HG03039 (cell line): Measurements from ENCODE around the gene ADAMTS3.
"Not testable (repeated sequence)": the region's sequence is repeated elsewhere in the genome, so short reads cannot be mapped to it uniquely, and the experiment has no call there.

Experiments used
- ATAC-seq: cut with Tn5 transposase; IDR thresholded peaks from one replicate; pipeline ENCODE4 v1.9.1; 2021; ENCODE audit warnings: mild to moderate bottlenecking, moderate library complexity; ENCODE audit not compliant: unreplicated experiment

Gene ADAMTS3

GRCh38 chr4:72553540-72554337 lies 15.3 kb downstream of the ADAMTS3 start:
- ATAC-seq, result no peak

DNA sequence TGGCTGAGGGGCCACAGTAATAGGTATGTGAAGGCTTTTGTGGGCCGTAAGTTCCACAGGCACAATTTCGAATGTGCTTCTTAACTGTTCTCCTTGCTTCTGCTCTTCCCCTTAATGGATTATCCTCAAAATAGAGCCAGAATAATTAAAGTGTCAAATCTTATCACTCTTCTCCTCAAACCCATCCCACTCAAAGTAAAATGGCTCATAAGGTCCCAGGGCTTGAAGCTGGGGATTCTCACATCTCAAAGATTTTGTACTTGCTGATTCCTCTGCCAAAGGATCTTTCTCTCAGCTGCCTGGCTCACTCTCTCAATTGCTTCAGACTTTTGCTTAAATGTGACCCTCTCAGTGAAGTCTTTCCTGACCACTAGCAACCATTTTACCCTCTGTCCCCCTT lies 16.6 kb downstream of the ADAMTS3 start:
- ATAC-seq, result no peak

GRCh38 chr4:72546456-72546855 lies 22.6 kb downstream of the ADAMTS3 start:
- no peak for ATAC-seq

DNA sequence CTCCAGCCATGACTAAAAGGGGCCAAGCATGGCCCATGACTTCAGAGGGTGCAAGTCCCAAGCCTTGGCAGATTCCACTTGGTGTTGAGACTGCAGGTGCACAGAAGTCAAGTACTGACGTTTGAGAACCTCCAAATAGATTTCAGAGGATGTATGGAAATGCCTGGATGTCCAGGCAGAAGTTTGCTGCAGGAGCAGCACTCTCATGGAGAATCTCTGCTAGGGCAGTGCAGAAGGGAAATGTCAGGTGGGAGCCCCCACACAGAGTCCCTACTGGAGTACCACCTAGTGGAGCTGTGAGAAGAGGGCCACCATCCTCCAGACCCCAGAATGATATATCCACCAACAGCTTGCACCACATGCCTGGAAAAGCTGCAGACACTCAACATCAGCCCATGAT lies 28.3 kb downstream of the ADAMTS3 start:
- ATAC-seq, result not testable (repeated sequence)

DNA sequence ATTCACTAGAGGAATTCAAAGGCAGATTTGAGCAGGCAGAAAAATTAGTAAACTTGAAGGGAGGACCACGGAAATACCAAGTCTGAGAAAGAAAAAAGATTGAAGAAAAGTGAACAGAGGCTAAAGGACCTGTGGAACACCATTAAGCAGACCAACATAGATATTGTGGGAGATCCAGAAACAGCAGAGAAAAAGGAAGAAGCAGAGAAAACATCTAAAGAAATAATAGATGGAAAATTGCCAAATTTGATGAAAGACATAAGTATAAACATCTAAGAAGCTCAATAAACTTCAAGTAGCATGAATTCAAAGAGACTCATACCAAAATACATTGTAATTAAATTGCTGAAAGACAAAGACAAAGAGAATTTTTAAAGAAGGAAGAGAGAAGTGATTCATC lies 31.0 kb downstream of the ADAMTS3 start:
- no peak for ATAC-seq

- no peak for ATAC-seq
Measured at GRCh38 chr4:72536443-72536842, 32.6 kb downstream of the ADAMTS3 start.

- ATAC-seq, result no peak
Measured at GRCh38 chr4:72531768-72532290, 37.2 kb downstream of the ADAMTS3 start.

GRCh38 chr4:72531322-72531721 lies 37.7 kb downstream of the ADAMTS3 start:
- no peak for ATAC-seq

- ATAC-seq, result no peak
Measured at GRCh38 chr4:72529148-72529822, 39.7 kb downstream of the ADAMTS3 start.

DNA sequence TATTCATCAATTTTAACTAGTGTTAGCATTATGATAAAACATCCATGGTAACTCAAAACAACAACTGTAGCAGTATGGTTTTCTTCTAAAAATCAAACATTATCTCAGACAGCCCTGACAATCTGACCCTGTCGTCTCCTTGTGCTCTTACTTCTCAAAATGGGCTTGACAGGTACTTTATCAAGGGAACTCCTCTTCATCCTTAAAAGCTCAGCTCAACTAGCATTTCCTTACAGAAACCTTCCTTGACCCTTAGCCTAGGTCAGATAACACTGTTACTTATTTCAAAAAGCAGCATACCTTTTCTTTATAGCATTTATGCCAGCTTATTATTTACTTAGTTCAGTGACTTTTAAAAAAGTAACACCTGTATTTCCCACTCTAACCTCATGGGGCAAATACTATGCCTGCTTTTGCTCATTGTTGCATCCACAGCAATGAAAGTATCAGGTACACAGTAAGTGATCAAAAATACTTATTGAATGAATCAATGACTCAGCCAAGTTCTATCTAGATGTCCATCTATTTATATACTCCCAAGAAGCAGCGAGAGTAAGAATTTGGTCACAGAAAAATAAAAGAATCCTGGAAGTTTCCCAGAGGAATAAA lies 41.9 kb downstream of the ADAMTS3 start:
- no peak for ATAC-seq

DNA sequence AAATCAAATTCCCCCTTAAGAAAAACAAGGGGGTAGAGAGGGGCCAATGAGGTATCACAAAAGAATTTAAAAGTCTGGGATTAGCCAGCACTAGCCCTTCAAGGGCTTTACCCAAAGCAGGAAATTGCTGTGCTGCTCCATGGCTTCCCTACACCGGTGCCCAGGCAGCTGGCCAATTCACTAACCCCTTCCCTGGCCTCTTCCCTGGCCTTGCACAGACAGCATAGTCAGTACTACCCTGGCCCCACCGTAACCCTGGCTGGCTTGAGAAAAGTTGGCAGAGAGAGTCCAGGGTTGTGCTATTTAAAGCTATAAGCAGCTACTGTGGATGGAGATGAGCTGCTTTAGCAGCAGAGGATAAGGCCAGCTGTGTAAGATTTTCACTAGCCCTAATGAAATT lies 43.1 kb downstream of the ADAMTS3 start:
- no peak for ATAC-seq

DNA sequence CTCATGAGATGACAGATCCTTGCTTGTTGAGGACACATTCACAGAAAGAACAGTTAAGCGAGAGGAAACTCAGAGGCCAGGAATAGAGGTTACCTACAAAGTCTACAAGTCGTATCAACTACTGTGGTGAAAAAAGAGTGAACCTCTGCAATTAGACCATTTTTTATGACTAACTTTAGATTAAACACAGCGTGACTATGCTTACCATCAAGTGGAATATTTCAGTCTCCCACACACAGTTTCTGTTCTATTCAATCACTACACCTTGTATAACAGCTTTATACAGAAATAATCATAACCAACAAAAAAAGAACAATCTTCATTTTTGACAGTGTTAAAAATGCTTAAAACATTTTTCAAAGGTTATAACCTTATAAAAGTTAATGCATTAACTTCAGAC lies 46.6 kb downstream of the ADAMTS3 start:
- ATAC-seq, result no peak

- ATAC-seq, result no peak
Measured at GRCh38 chr4:72513227-72513626, 55.8 kb downstream of the ADAMTS3 start.

- no peak for ATAC-seq
Measured at GRCh38 chr4:72507860-72508419, 61.1 kb downstream of the ADAMTS3 start.

DNA sequence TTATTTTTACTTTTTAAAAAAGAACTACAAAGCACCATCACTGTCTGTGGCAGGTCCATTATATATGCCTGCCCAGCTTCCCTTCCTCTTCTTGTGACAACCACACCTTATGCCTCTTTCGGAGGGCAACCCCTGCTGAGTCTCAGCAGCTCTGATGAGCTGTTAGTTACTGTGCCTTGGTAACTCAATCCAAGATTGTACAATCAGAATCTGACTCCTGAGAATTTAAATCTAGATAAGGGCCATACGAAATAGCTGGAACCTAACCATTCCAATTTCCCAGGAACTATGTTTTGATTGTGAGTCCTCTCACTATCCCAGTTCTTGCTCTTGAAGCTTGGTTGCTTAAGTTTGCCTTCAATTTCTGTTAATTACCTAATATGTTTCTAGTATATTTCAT lies 61.9 kb downstream of the ADAMTS3 start:
- no peak for ATAC-seq

- peak; percentile 86 for ATAC-seq
Measured at GRCh38 chr4:72505314-72505744, 63.7 kb downstream of the ADAMTS3 start.

GRCh38 chr4:72500214-72500613 lies 68.8 kb downstream of the ADAMTS3 start:
- ATAC-seq, result no peak

GRCh38 chr4:72496119-72496518 lies 72.9 kb downstream of the ADAMTS3 start:
- ATAC-seq, result no peak

- ATAC-seq, result no peak
Measured at GRCh38 chr4:72494156-72494555, 74.9 kb downstream of the ADAMTS3 start.

DNA sequence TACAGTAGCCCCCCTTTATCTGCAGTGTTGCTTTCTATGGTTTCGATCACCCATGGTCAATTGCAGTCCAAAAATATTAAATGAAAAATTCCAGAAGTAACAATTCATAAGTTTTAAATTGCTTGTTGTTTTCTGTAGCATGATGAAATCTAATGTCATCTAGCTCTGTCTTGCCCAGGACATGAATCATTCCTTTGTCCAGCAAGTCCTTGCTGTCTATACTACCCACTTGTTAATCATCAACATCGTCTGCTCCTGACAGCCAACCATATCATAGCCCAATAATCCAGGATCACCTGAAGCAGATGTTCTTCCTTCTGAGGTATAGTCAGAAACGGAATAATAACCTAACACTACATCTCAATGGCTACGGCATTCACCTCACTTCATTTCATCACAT lies 79.8 kb downstream of the ADAMTS3 start:
- no peak for ATAC-seq

DNA sequence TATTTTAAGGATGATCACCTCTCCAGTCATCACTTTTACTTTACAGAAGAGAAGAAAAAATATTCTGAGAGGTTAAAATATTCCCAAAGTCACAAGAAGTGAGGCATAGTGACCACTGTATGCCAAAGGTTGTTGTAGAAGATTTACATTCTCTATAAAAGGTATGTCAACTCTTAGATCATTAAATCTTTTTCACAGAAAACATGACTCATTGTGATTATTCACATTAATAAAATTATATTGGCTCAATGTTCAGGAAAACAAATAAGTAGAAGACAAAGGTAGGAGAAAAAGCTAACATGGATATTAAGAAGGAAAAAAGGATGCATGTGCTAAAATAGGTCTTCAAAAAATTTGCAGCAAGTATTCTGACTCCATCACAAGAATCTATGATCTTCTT lies 82.0 kb downstream of the ADAMTS3 start:
- no peak for ATAC-seq
